HCT116 (cell line): ENCODE data around the gene IMMP2L.

Experiments
- CEBPB ChIP-seq: IDR thresholded peaks from 2 replicates; pipeline ENCODE4 v1.6.1; 2012; ENCODE audit warnings: low read depth
- CTCF ChIP-seq, 3 experiments: fragments of 200-600 bp in 1 of 3; sonication (generic) in 1 of 3; IDR thresholded peaks in 2 of 3; conservative IDR thresholded peaks in 1 of 3; 2 replicates each; pipeline ENCODE4 v1.5.1; 2012 to 2017; ENCODE audit warnings: low read depth in 2 of 3, low read length in 2 of 3, antibody characterized with exemption in 1 of 3, borderline replicate concordance in 1 of 3, control low read depth in 1 of 3, mild to moderate bottlenecking in 1 of 3, mixed read lengths in 1 of 3, mixed run types in 1 of 3, moderate library complexity in 1 of 3; ENCODE audit not compliant: insufficient read depth in 1 of 3
- EZH2 ChIP-seq: fragments of 200-600 bp; sonication (generic); IDR thresholded peaks from 2 replicates; pipeline ENCODE4 v1.6.1; 2017; ENCODE audit warnings: antibody characterized with exemption, mixed run types
- JUND ChIP-seq: IDR thresholded peaks from 2 replicates; pipeline ENCODE4 v1.6.1; 2012
- POLR2A ChIP-seq: IDR thresholded peaks from 2 replicates; pipeline ENCODE4 v1.7.0; 2011; ENCODE audit warnings: borderline replicate concordance; ENCODE audit not compliant: insufficient read depth, insufficient read length; ENCODE audit errors: extremely low read depth
- POLR2AphosphoS5 ChIP-seq: IDR thresholded peaks from 2 replicates; pipeline ENCODE4 v1.6.1; 2011; ENCODE audit warnings: mild to moderate bottlenecking, low read depth, low read length, moderate library complexity
- RAD21 ChIP-seq: IDR thresholded peaks from 2 replicates; pipeline ENCODE4 v1.6.1; 2012; ENCODE audit warnings: low read depth, mild to moderate bottlenecking
- REST ChIP-seq: IDR thresholded peaks from 2 replicates; pipeline ENCODE4 v1.6.1; 2012; ENCODE audit warnings: low read depth
- TCF7L2 ChIP-seq: IDR thresholded peaks from 2 replicates; pipeline ENCODE4 v1.7.0; 2011; ENCODE audit warnings: borderline replicate concordance, inconsistent platforms; ENCODE audit not compliant: insufficient read depth, insufficient read length; ENCODE audit errors: extremely low read depth
- ZNF274 ChIP-seq: fragments of 200-500 bp; sonication (Bioruptor generic); IDR thresholded peaks from 2 replicates; pipeline ENCODE4 v1.6.1; 2014; ENCODE audit warnings: mild to moderate bottlenecking, low read depth, low read length, inconsistent platforms

DNA sequence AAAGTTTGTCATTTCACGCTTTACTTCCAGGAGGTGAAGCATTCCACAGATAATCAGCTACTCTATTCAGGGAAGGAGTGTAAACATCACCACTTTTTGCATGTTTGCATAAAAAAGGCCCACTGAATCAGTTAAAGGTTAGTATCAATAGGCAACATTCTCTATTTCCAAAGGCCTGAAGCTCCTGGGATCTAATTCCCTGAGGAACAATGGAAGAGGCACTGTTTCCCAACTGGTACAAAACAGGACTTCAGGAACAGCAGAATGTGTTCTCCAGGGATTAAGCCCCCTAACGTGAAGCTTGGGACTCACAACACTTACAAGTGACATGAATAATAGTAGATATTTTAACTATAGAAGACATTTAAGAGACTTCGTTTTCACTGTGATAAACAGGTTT, 465.3 kb downstream of the IMMP2L start:
- TF ChIP-seq CTCF (IDR thresholded peaks at IDR 0.05 in 2 of 3, conservative IDR thresholded peaks at IDR 0.05 in 1 of 3; ENCODE audit: borderline replicate concordance in 1 of 3, insufficient read depth in 1 of 3, low read depth in 2 of 3, low read length in 2 of 3) (no peak), CEBPB (no peak), POLR2AphosphoS5 (no peak), POLR2A (no peak), RAD21 (no peak), ZNF274 (no peak), JUND (no peak), TCF7L2 (no peak), REST (no peak), EZH2 (no peak)
